Measurements from ENCODE around the gene SEMA4D.
"Not testable (repeated sequence)": the region's sequence is repeated elsewhere in the genome, so short reads cannot be mapped to it uniquely, and the experiment has no call there.

Gene SEMA4D

GRCh38 chr9:89481538-89481915 lies 16.4 kb downstream of the SEMA4D start:
- no peak for TF ChIP-seq POLR2A (IDR thresholded peaks at IDR 0.05; ENCODE audit: extremely low read depth, insufficient read length)
- TF ChIP-seq MYC (IDR thresholded peaks at IDR 0.05; ENCODE audit: low read depth, low read length) = no peak
- no peak overlapping the region for H3K4me3 ChIP-seq (ENCODE audit: low read depth, low read length)
- no peak for DNase-seq (ENCODE audit: low read depth)

GRCh38 chr9:89480825-89481537 lies 16.9 kb downstream of the SEMA4D start:
- H3K4me3 ChIP-seq (ENCODE audit: low read depth, low read length) = no peak overlapping the region
- no peak for DNase-seq (ENCODE audit: low read depth)
- TF ChIP-seq MAX (IDR thresholded peaks at IDR 0.05; ENCODE audit: low read depth, low read length) = no peak
- no peak for TF ChIP-seq CTCF (IDR thresholded peaks at IDR 0.05; ENCODE audit: low read depth, low read length)
- TF ChIP-seq POLR2A (IDR thresholded peaks at IDR 0.05; ENCODE audit: extremely low read depth, insufficient read length) = no peak
- no peak for TF ChIP-seq MYC (IDR thresholded peaks at IDR 0.05; ENCODE audit: low read depth, low read length)

- not testable (repeated sequence) for DNase-seq (ENCODE audit: low read depth); H3K4me3 ChIP-seq (ENCODE audit: low read depth, low read length)
Observed at GRCh38 chr9:89480372-89480771, 17.5 kb downstream of the SEMA4D start.

GRCh38 chr9:89479669-89480011 lies 18.3 kb downstream of the SEMA4D start:
- not testable (repeated sequence) for DNase-seq (ENCODE audit: low read depth)

GRCh38 chr9:89478821-89479668 lies 18.9 kb downstream of the SEMA4D start:
- H3K4me3 ChIP-seq (ENCODE audit: low read depth, low read length) = no peak overlapping the region
- DNase-seq (ENCODE audit: low read depth) = no peak
- no peak for TF ChIP-seq POLR2A (IDR thresholded peaks at IDR 0.05; ENCODE audit: extremely low read depth, insufficient read length)
- TF ChIP-seq MAX (IDR thresholded peaks at IDR 0.05; ENCODE audit: low read depth, low read length) = no peak
- no peak for TF ChIP-seq MYC (IDR thresholded peaks at IDR 0.05; ENCODE audit: low read depth, low read length)
- no peak for TF ChIP-seq CTCF (IDR thresholded peaks at IDR 0.05; ENCODE audit: low read depth, low read length)

More at GRCh38 chr9:89479669-89480011, 18.3 kb downstream of the SEMA4D start:
- H3K4me3 ChIP-seq (ENCODE audit: low read depth, low read length) = not testable (repeated sequence)

GRCh38 chr9:89477811-89478630 lies 19.9 kb downstream of the SEMA4D start:
- no peak overlapping the region for H3K4me3 ChIP-seq (ENCODE audit: low read depth, low read length)
- peak; percentile 85 for DNase-seq (ENCODE audit: low read depth)
- TF ChIP-seq MYC (IDR thresholded peaks at IDR 0.05; ENCODE audit: low read depth, low read length) (peak; percentile 19; the same call in 1 of the 2 replicates), CTCF (IDR thresholded peaks at IDR 0.05; ENCODE audit: low read depth, low read length) (no peak)

- no peak overlapping the region for H3K4me3 ChIP-seq (ENCODE audit: low read depth, low read length)
- no peak for DNase-seq (ENCODE audit: low read depth)
- TF ChIP-seq MAX (IDR thresholded peaks at IDR 0.05; ENCODE audit: low read depth, low read length) = no peak
- no peak for TF ChIP-seq CTCF (IDR thresholded peaks at IDR 0.05; ENCODE audit: low read depth, low read length)
- TF ChIP-seq MYC (IDR thresholded peaks at IDR 0.05; ENCODE audit: low read depth, low read length) = no peak
- TF ChIP-seq POLR2A (IDR thresholded peaks at IDR 0.05; ENCODE audit: extremely low read depth, insufficient read length) = no peak
Observed at GRCh38 chr9:89477384-89477783, 20.5 kb downstream of the SEMA4D start.

All from NB4 (cell line).